Stimulated activated CD8-positive, alpha-beta memory T cell treated with anti-CD3 and anti-CD28 coated beads, Interleukin-12 subunit alpha, Interleukin-12 subunit beta, amount 100 ng/mL, for 1 hour (primary cell): Measurements from ENCODE around the gene GHRH.

Source experiments
- DNase-seq: peaks from one replicate; pipeline ENCODE4 v3.0.0-alpha.2; 2020; ENCODE audit warnings: low read depth

GHRH gene

DNA sequence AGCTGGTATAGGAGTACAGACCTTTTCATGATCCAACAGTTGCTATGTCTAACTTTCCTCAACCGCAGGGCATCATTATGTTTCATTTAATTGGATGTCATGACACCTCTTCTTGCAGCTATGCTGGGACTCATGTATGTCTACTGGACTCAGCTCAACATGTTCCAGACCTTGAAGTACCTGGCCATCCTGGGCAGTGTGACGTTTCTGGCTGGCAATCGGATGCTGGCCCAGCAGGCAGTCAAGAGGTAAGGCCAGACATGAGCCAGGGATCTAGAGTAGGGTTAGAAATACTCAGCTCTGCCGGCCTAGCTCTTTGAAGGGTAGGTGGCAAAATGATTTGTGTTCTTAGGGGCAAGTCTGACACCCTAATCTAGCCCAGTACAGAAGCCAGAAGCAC is 25.2 kb downstream of the GHRH start:
- no peak for DNase-seq

DNA sequence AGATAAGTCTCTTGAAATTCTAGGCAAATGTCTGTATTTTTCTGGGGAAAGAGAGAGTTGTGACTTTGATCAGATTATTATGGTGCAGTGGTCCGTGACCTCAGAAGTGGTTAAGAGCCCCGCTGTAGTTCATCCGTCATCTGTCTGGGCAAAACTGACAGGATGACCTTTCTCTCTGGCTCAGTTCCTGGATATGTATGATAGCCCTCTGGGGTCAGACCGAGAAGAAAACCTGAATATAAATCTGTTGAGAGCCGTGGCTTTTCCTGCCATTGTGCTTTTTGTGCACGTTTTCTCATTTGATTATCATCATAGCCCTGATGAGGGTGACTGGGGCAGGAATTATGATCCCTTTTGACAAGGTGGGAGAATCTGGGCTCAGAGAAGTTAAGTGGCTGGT is 26.5 kb downstream of the GHRH start:
- DNase-seq: no peak

DNA sequence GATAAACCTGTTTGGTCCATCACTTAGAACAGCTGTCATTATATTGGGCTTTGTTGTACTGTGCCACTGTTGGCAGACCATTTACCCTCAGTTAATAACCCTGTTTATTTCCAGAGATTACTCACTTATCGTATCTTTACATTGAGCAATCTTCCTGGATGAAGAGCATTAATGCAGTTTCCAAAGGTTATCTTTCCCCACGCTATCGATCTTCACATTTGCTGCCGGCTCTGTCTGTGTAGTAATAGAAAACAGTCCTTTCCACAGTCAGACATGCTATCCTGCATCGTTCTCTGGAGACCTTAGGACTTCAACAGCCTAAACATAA is 27.4 kb downstream of the GHRH start:
- no peak for DNase-seq

DNA sequence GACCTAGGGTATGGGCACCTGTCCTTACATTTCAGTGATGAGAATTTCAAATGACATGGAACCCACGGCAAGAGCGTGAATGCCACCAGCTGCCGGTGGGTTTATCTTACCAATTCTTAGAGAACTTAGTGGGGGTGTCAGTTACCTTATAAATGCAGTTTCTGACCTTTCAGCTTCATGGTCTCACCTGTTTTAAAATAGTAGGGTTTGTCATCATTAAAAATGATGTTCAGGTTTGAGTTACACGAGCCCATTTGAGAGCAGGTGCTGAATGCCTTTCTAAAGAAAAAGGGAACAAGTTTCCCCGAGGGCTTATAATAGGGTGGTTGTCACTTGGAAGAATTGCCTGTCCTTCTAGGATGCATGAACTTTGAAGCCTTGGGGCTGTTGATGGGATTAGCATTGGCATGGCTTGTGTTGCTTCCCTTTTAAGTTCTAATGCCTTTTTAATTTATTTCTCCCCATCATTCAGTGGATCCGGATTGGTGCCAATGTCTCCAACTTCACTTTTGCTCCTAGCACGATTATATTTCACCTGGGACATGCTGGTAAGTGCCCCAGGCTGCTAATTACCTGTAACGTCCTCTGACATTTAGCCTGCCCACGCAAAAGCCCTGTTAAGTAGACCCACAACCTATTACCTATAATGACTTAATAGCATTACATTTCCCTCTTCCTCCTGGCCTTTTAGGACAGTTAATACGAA is 27.9 kb downstream of the GHRH start:
- no peak for DNase-seq

DNA sequence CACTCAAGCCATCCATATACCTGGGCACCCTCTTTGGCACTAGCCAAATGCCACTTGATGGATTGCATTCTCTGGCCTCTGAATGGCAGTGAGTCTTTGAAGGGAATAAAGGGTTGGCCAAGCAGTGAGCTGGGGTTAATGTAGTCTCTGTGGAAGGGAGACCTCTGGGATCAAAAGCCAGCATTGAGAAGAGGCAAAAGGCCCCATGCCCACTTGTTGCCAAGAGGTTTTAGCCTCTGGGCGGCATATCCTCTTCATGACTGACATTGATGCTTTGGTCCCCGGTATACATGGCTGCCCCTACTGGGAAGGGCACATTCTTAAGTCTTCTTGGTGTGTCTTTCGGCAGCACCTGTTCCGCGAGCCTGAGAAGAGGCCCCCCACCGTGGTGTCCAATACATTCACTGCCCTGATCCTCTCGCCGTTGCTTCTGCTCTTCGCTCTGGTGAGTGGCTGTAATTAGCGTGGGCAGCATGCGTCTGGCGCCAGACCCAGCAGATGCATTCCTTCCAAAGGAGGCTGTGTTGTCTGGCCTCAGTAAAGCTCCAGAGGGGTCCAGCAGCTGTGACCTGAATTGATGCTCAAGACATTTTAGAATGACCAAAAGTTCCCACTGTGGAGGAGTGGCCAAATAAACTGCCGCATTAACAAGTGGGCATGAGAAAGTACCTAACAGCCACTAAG is 29.5 kb downstream of the GHRH start:
- no peak for DNase-seq

DNA sequence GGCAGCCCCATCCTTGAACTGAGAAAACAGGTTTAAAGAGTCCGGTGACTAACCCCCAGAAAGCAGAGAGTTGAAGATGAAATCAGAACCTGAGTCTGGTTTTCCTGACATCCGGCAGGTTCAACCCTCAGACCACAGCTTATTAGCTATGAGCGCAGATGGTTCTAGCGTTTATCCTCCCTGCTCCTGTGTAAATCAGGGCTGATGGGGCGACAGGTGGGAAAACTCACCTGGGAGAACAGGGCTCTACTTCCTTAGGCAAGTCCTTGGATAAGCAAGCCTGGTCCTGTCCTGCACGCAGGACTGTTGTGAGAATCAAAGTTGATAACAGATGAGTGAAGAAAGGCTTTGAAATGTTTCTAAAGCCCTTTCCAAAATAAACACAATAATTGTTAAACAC is 31.4 kb downstream of the GHRH start:
- no peak for DNase-seq

DNA sequence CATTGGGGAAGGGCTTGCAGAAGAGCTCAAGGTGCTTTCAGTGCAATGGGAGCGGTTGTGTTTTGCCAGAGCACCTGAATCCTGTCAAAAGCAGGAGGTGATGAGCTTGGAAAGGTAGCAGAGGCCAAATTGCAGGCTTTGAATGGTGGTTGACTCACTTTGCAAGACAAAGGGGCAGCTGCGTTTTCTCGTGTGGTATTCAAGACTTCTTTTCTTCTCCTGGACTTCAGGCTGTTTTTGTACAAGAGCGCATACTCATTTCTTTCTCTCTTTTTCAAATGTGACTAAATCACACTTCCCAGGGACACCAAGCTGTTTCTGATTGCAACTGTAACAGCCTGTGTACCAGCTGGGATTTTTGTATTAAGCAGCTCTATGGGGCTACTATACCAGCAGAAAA is 32.3 kb downstream of the GHRH start:
- DNase-seq: no peak

DNA sequence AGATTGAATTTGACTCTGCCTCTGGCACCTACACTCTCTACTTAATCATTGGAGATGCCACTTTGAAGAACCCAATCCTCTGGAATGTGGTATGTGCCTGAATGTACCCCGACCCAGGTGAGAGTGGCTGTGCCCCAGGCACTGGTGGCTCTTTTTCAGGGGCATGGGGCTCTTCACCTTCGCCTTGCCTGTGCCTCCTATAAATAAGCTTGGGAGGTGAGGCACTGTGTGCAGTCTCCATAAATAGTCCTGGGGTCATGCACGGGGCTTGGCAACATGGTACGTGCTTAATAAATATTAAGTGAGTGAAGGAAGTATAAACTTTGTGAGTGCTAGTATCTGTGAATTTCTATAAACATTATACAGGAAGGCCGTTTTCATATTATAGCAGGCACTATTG is 33.0 kb downstream of the GHRH start:
- DNase-seq: no peak

DNA sequence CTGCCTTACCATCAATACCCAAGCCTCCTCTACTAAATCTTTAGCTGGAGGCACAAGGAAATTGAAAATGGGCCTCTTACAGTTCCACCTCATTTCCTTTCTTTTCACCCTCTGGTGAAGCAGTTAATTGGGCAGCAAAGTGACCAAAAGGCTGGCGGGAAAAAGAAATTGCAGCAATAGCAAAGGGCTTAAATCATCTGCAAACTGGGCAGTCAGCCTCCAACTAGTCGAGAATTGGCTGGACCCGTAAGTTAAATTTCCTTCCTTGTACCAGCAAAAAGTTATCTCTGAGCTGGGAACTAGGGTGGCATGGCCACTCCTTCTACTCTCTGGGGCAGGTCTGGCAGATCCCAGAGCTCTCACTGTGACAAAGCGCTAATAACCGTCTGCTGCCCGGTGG is 33.5 kb downstream of the GHRH start:
- DNase-seq: no peak

DNA sequence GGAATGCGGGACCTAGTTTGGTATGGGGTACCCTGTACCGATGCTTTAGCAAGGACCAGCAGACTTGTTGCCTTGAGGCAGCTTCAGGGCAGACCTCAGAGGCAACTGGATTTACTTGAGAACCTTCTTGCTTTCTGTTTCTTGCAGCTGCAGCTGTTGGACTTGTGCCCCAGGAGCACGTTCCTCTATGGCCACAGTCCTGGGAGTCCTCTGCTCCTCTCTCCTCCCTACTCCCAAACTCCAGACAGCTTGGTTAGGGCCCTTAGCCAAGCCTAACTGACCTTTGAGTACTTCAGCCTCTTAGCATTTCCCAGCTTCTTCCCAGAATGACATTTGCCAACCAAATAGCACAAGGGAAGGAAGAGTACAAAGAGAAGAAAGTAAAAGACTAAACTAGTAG is 34.7 kb downstream of the GHRH start:
- no peak for DNase-seq

DNA sequence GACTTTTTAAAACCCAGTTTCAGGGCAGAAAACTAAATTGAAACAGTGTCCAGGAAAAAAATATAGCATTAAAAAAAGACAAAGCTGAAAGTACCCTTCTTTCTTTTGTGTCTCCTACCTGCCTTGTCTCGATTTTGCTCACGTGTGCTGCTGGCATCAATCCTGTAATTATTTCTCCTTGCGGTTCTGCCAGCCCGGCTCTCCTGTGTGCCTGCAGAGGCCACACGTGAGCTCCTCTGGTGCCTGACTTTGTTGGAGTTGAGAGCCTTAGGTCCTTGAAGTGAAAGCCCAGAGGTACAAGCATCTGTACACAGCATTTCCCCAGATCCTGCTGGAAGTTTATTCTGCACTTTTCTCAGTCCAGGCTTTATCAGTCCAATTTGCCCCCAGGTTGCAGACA is 36.5 kb downstream of the GHRH start:
- DNase-seq: no peak

DNA sequence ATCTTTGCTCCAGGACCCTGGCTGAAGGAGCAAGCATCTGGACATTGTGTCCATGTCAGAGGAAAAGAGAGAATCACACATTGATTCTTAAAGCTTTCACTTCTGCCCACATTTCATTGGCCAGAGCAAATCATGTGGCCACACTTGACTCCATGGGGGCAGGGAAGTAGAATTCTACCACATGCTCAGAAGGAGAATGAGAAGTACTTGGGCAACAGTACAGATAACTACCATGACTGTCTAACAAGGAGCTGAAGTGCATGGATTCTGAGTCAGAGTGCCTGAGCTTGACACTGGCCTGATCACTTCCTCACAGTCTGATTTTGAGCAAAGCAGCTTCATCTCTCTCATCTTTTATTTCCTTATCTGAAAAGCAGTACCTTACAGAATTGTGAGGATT is 38.6 kb downstream of the GHRH start:
- DNase-seq: no peak

DNA sequence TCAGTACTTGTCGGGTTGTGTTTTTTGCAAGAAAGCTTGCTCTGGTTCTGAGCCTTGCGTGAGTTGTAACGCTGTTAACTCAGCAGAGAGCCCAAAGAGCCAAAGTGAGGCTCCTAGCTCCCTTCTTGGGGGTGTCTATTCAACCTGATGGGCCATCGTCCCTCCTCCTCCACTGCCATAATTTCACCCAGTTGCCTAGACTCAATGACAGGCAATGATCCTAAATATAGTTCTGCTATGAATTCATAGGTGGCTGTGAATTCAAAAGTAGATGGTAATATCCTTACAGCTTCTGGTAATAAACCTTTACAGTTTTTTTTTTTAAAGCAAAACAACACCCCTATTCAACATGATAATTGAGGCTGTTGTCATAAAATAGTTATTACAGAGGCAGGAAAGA is 39.5 kb downstream of the GHRH start:
- DNase-seq: no peak

DNA sequence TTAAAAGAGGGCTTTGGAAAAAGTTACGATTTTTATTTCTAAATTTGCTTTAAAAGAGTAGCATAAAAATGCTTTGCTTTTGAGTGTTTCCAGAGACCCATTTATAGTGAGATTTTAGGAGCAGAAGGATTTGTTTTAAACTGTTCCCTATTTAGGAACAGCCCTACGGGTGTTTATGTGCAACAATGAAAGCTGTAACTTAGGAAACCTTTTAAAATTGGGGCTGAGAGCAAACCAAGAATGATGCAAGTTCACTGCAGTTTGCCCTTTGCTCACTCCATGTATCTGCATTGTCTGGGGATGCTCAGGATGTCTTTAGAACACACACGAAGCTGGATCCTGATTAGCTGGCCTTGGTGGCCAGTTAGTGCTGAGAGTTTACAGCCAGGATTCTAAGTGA is 40.9 kb downstream of the GHRH start:
- no peak for DNase-seq

DNA sequence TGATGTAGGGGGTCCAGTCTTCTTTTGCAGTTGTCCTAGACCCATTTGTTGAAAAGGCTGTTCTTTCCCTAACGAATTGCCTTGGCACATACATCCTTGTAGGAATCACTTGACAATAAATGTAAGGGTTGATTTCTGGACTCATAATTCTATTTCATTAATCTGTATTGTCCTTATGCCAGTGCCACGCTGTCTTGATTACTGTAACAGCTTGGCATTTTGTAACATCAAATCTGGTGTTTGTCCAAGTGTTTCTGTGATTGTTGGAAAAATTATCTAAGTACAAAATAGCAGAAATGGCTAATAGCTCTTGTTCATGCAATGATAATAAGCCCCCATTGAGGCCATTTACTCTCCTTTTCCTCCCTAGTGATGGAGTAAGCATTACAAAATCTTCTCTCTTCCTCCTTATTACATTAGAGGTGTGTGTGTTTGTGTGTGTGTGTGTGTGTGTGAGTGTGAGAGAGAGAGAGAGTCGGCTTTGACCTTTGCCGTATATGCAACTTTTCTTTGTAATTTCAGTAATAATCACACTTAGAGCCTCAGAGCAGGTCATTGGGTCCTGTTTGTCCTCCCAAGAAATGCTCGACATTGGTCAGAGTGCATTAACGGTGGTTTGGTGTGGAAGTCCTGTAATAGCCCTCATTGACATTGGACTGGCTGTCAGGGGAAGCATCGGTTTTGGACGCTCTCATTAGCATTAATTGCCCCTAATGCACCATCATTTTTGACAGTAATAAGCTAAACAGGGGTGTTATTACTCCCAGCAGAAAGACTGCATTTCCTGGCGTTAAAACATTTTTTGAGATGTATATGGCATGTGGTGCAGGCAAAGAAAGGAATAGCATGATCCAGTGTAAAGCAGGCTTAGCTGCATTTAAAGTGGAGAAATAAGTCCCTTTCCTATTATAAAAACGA is 41.6 kb downstream of the GHRH start:
- DNase-seq: no peak

DNA sequence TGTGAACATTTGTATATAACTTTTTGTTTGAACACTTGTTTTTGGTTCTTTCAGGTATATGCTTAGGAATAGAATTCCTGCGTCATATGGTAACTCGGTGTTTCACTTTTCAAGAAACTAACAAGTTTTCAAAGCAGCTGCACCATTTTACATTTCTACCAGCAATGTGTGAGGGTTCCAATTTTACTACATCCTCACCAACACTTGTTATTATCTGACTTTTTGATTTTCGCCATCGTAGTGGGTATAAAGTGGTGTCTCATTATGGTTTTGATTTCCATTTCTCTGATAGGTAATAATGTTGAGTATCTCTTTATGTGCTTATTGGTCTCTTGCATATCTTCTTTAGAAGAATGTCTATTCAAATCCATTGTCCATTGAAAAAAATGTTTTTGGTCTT is 42.6 kb downstream of the GHRH start:
- DNase-seq: no peak

DNA sequence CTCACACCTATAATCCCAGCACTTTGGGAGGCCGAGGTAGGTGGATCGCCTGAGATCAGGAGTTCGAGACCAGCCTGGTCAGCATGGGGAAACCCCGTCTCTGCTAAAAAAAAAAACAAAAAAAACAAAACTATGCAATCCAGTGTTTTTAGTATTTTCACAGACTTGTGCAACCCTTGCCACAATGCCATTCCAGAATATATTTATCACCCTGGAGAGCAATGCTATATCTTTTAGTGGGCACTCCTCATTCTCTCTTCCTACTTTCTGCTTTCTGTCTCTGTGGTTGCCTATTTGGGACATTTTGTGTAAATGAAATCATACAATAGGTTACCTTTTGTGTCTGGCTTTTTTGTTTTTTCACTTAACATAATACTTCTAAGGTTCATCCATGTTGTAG is 43.2 kb downstream of the GHRH start:
- DNase-seq: no peak

DNA sequence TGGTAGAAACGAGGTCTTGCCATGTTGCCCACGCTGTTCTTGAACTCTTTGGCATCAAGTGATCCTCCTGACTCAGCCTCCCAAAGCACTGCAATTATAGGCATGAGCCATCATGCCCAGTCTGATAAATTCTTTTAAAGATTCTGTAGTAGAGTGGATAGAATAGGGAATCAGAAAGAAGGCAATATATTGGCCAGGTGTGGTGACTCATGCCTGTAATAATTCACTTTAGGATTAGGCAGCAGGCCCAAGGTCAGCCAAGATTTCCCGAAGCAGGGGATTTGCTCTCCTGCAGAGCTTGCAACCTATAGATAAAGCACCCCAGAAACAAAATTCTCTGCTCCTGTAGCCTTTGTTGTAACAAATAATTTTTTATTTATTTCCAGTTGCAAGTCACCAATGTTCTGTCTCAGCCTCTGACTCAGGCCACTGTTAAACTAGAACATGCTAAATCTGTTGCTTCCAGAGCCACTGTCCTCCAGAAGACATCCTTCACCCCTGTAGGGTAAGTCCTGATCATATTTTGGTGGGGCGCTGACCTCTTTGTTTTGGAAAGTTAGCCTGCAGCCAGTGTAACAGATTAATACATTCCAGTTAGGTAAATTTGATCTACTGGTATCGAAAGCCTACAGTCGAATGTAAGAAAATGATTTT is 51.8 kb downstream of the GHRH start:
- DNase-seq: no peak

DNA sequence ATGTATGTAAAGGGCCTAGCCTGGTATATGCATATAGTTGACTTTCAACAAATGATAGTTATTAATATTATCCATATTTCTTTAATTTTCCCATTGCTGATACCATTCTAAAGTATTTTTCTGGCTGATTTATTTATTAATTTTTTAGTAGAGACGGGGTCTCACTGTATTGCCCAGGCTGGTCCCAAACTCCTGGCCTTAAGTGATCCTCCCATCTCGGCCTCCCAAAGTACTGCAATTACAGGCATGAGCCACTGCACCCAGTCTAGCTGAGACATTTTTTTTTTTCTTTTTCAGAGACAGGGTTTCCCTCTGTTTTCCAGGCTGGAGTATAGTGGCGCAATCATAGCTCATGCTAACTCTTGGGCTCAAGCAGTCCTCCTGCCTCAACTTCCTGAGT is 52.4 kb downstream of the GHRH start:
- DNase-seq: no peak

DNA sequence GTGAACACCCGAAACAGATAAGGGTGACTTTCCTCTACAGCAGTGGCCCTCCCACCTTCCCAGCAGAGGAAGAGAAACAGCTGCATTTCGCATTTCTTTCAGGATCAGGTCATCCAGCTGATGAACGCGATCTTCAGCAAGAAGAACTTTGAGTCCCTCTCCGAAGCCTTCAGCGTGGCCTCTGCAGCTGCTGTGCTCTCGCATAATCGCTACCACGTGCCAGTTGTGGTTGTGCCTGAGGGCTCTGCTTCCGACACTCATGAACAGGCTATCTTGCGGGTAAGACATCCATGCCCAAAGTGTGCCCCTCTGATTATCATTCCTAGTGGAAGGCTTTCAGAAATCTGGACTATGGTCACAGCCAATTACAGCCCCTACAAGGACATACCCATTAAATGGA is 54.4 kb downstream of the GHRH start:
- no peak for DNase-seq

DNA sequence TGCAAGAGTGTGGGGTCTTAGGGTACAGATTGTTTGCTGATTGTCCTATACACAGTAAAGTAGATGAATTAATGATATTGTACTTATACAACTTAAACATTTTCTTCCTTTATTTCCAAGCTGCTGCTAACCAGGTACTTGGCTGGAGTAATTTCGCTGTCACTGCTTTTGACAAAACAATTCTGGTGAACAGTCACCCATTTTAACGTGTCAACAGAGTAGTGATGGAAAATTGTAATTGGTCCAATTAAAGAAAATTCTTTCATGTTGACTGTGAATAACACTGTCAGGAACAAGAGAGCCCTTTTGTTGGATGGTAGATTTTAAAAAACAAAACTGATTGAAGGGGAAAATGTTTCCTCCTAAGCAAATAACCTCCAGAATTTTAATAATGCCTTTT is 55.8 kb downstream of the GHRH start:
- no peak for DNase-seq

DNA sequence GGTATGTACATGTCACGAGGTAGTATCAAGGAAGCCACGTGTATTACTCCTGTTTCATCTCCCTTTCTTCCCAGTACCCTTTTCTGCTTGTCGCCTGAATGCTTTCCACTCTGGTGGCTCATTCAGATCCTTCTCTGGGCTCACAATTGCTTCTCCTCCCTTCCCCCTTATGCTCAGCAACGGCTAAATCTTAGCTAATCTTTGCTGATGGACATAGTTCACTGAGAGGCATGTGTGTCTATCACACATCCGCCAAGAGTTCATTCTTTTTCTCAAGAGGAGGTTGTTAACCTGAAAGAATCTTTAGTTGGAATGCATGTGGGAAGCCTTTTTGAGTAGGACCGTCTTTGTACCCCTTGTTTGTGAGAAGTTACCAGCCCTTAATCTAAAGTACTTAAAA is 56.5 kb downstream of the GHRH start:
- no peak for DNase-seq

DNA sequence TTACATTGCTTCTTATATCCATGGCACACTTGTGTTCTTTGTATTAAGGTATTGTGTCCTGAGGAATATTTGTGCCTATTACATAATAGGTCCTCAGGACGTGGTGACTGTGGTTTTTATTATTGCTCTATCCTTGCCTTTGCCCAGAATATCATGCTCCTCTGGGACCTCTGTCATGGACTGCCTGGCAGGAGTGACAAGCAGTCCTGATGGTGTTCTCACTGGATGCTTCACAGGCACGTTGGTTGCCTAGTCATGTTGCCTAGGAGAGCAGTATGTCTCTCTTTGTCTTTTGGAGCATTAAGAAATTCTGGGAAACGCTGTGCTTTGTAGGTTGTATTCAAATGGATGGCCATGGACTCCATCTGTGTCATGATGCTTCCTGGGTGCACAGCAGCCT is 57.6 kb downstream of the GHRH start:
- no peak for DNase-seq
